Renal cortical epithelial cell (primary cell): ENCODE results near the gene PYY. TPM values are rescaled to one million over a fixed set of nuclear protein-coding genes. Genes with fewer than 3 reads are reported as not detected.
"Not testable (repeated sequence)": the region's sequence is repeated elsewhere in the genome, so short reads cannot be mapped to it uniquely, and the experiment has no call there.

Experiments used
- DNase-seq: peaks from one replicate; pipeline ENCODE4 v3.0.0-alpha.2; 2011; ENCODE audit warnings: low read depth
- total RNA-seq: library from RNA; depleted of rRNA; stranded (reverse); fragments of >200 nt; gene quantifications from 2 replicates; pipeline ENCODE4 v1.2.3, GENCODE V29; 2014

The PYY gene
- total RNA-seq, 1 donor from 2014 or later = not detected

DNA sequence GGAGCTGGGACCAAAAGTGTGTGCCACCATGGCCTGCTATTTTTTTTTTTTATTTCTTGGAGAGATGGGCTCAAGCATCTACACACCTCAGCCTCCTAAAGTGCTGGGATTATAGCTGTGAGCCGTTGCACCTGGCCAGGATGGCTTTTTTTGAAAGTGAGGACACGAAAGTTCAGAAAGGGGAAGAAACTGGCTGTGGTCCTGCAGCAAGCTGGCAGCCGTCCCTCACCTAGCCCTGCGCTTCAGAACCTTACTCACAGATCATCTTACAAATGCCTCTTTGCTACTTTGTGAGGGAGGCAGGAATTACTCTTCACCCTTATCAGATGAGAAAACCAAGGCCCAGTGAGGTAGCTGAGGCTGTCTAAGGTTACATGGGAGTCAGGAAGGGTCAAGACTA, 7.0 kb downstream of the PYY start:
- no peak for DNase-seq

DNA sequence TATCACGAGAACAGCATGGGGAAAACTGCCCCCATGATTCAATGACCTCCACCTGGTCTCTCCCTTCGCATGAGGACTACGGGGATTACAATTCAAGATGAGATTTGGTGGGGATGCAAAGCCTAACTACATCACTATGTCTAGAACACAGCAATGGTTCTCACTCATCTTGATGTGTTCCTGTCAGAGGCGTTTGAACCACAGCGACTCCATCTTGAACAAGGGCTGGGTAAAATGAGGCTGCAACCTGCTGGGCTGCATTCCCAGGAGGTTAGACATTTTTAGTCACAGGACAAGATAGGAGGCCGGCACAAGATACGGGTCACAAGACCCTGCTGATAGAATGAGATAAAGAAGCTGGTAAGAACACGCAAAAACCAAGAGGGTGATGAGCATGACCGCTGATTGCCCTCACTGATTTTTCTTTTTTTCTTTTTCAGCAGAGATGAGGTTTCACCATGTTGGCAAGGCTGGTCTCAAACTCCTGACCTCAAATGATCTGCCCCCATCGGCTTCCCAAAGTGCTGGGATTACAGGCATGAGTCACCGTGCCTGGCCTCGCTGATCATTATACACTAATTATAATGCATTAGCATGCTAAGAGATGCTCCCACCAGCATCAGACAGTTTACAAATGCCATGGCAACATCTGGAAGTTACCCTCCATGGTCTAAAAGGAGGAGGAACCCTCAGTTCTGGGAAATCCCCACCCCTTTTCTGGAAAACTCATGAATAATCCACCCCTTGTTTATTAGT, 8.5 kb downstream of the PYY start:
- DNase-seq = peak; percentile 18

DNA sequence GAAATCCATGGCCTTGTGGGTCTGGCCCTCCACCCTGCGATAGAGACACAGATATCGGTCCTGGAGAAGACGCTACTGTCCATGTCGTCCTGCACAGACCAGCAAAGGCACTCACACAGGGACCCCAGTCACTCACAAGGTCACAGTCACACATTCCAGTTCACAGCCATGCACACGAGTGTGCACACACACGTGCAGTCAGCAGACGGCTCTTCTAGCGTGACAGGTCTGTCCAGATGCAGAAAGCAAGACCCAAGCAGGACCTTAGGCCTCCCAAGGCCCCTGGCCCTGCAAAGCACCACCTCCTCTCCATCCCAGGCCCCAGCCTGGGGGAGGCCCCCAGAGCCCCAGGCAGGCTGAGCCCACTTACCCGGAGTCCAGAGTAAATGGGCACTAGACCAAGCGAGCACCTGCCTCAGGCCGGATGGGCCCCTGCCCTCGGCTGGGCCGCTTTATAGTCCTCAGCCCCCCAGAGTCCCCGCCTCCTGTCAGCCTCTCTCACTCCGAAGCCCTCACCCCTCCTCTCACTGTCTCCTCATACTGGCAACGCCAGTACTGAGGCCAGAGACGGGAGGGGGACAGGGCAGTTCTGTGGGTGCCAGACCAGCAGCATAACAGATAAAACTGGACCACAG, 11.6 kb downstream of the PYY start, which contains the start of gene PPY:
Gene PPY, minus strand, starts transcription at position 426 of the 635 bp plus-strand sequence. CDS start 822 bp downstream, outside the sequence.
- DNase-seq = no peak

DNA sequence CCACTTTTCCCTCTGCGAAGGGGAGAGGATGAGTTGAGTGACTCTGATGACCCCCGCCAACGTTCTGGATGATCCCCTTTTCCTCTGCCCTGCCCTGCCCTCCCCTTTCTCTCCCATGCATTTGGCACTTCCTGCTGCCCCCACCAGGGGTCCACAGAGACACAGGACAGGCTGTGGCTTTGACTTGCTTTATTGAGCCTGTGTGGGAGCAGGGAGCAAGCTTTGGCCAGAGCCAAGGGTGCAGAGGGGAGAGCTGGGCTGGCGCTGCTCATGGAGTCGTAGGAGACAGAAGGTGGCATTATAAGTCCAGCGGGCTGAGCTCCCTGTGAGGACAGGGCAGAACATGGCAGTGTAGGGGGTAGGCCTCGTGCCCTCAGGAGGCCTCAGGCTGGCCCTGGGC, 13.1 kb downstream of the PYY start:
- peak; percentile 14 for DNase-seq

DNA sequence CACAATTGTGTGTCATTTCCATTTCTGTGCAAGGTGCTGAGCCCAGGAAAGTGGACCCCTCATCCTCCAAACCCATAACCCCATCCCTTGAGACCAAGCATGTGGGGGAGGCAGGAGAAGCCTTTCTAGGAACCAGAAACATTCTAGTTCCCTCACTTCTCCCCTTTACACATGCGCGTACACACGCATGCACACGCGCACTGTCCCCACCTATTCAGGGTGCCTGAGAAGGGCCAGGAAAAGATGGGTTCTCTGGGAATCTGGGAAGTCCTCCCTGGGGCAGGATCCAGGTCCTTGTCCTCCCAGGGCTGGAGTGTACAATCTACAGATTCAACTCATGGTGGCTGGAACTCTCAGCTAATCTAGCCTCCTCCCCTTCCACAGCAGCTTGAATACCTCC, 13.9 kb downstream of the PYY start:
- no peak for DNase-seq

DNA sequence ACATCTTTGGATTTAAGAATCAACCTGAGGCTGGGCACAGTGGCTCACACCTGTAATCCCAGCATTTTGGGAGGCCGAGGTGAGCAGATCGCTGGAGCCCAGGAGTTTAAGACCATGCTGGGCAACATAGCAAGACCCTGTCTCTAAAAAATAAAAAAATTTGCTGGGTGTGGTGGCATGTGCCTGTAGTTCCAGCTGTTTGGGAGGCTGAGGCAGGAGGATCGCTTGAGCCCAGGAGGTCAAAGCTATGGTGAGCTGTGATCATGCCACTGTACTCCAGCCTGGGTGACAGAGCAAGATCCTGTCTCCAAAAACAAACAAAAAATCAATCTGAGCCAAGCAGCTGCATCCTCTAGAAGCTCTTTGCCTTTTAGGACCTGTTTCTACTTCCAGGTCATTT, 14.3 kb downstream of the PYY start:
- DNase-seq = not testable (repeated sequence)

DNA sequence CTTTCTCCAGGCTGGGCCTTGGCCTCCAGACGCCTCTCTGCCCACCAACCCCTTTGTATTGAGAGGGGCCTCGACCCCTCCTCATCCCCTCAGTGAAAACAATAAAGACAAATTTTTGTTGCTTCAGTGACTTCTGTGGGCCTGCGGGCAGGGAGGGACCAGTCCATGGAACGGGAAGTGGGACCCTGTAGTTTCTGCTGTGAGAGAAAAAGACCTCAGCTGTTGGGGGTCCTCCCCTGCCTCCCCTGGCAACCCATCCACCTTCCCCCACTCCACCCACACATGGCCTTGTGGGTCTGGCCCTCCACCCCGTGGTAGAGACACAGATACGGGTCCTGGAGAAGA, 14.9 kb downstream of the PYY start:
- no peak for DNase-seq

DNA sequence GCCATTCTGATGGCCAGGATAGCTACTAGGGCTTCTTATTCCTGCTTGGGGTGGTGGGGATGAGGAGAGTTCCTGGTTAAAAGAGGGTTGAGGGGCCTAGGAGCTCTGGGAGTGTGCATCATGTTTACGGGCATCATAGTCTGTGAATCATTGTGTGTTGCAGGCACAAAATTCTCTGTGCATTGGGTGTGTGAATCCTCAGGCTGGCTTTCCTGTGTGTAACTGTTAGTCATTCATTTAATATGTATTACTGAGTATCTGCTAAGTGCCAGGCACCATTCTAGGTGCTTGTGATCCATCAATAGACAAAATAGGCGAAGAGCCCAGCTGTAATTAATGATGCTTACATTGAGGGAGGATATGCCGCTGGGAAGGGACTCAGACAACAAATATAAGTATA, 17.3 kb downstream of the PYY start:
- DNase-seq = peak; percentile 44

DNA sequence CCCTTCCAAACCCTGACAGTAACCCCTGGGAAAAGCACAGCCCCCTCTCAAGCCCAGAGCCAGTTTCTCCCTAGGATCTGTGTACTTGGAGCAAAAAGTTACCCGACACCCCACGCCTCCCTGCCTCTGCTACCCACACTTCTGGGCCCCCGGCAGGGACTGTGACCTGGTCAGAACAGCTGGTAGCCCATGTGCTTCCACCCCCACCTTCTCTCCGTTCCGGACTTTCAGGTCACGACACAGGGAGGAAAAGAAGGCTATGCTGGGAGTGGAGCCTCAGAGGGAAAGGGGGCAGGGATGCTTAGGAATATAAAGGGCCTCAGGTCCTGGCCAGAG, 17.8 kb downstream of the PYY start:
- DNase-seq = peak; percentile 10

DNA sequence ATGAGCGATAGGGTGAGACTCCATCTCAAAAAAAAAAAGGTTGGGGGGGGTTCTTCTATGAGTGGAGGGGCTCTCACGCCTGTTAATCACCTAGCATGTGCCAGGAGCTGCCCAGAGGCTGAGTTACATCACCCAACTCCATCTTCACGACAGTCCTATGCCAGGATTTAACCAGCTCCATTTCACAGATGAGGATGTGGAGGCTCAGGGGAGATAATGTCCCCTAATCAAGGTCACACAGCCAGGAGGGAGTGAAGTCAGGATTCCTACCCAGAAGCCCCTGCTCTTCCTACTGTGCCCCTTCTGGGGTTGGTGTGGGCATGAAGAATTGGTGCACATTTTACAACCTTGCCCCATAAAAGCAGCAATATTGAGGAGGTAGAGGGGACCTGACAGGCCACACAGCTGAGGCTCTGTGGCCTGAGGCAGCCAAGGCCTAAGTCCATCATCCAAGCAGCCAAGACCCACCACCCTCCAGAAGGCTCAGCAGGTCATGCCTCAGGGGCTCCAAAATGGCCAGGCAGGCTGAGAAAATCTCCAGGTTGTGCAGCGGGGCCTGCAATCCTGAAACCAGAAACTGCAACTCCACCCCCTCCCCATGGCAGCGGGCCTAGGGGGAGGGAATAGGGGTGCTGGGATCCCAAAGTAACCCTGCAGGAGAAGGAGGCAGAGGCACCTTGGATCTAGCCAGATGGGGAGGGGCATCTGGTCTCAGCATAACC, 18.4 kb downstream of the PYY start:
- no peak for DNase-seq

DNA sequence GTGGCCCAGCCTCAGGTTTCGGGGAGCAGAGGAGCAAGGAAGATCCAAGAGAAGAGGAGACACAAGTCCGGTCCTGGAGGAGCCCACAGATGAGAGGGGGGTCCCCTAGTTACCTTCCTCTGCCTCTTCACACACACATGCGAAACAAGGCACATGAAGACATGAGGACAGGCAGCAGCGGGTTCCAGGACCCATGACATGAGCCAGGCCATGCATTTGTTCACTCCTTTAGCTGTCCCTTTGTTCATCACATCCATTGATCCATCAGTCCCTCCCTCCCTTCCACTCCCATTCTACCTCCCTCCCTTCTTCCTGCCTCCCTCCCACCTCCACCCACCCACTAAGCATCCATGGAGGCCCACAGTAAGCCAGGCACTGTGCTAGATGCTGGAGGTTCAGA, 20.8 kb downstream of the PYY start:
- DNase-seq = no peak

DNA sequence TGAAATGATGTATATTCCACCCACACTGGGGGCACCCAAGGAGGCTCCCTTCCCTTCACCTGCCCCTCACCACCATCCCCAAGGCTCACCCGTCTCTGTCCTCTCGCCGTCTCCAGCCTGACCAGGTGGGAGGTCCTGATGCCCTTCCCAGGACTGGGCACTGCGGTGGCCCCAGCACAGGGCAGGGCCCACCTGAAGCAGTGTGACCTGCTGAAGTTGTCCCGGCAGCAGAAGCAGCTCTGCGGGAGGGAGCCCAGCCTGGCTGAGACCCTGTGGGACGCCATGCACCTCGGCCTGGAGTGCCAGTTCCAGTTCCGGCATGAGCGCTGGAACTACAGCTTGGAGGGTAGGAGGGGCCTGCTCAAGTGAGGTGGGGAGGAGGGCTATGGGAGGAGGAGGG, 21.4 kb downstream of the PYY start:
- DNase-seq = no peak

DNA sequence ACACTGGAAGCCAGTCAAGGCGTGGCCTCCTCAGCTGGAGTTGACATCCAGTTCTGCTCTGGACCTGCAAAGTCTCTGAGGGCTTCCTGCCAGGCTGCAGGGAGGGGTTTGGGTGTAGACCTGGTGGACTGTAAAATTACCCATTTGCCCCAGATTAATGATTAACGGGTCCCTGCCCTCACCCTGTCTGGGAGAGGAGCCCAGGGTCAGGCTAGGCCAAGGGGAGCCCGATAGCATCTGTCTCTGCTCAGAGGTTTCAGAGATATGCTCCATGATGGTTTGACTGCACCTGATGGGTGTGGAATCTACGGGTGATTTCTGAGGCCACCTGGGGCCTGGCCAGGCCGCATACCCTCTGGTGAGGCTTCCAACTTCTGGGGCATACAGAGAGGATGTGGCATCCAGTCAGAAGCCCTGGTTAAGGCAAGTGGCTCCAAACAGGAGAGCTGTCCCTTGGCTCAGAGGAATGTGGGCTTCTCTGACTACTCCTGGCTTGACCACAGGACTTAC, 22.6 kb downstream of the PYY start:
- peak; percentile 73 for DNase-seq

DNA sequence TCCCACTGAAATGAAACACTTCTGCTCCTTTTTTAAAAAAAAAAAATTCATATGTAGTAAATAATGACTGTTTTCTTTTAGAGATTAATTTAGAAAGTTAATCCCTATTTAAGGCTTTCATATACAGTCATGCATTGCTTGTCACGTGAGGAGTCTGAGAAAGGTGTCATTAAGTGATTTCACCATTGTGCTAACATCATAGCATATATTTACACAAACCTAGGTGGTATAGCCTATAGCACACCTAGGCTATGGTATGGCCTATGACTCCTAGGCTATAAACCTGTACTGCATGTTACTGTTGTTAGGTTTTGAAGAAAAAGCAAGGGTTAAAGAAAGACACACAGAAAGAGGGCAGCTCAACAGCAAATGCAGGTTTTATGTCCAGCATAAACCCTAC, 25.1 kb downstream of the PYY start:
- no peak for DNase-seq

DNA sequence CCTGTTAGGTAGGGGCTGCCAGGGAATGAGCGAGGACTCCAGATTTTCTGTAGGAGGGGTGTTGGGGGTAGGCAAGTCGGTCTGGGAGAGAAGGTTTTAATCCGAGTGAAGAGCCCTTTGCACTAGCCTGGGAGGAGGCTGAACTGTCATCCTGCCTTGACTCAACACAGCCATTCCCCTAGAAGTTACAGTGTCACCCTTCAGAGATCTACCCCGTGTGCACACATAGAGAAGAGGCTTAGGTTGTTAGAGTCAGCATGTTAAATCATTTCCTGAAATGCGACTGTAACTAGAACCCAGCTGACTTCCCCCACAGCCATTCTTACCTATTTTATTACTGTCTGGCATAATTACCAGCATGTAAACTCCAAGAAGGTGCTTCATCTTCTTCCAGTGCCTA, 25.8 kb downstream of the PYY start:
- not testable (repeated sequence) for DNase-seq

DNA sequence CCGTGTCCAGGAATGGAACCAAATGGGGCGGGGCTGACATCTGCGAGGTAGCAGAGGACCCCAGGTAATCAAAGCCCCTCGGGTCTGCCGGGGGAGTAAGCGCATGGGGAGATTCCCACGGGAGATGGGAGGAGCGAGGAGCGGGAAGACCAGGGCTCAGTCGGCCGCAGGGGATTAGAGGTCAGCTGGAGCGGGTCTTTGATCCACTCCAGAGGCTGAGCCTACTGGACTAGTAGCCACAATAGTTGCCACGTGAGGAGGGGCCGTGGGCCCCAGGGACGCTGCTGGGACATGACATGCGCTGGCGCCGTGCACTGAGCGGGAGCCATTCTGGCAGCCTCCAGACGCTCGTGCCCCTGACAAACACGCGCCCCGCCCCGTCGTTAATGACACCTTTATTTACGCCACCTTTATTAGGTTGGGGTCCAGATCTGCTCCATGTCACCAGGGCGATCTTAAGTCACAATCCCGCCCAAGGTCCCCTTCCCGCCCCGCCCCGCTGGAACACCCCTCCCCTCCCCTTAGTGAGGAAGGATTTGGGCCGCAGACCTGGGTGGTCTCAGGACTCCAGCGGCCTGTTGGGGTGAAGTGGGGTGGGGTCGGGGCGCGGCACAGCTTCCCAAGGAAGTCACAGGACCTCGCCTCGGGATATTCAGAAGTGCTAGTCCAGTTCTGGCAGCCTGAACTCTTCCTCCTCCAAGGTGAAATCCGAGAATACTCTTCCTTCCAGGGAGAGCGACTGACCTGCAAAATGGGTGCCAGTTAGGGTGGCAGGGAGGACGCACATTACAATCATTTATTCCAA, 26.5 kb downstream of the PYY start:
- no peak for DNase-seq

DNA sequence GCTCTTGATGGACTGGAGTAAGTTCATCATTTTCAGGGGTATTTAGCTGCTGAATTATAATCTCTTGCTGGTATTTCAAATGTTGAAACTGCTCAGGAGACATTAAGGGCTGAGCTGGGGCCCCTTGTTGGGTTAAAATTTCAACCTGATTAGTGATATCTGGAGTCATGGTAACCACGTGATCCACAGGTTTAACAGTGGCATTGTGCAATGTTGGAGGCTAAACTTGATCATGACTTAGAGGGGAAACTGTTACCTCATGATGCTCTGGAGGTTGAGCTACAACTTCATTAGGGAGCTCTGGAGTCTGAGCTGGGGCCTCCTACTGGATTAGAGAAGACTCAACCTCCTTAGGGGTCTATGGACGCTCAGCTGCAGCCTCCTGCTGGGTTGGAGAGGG, 29.2 kb downstream of the PYY start:
- DNase-seq = peak; percentile 31

DNA sequence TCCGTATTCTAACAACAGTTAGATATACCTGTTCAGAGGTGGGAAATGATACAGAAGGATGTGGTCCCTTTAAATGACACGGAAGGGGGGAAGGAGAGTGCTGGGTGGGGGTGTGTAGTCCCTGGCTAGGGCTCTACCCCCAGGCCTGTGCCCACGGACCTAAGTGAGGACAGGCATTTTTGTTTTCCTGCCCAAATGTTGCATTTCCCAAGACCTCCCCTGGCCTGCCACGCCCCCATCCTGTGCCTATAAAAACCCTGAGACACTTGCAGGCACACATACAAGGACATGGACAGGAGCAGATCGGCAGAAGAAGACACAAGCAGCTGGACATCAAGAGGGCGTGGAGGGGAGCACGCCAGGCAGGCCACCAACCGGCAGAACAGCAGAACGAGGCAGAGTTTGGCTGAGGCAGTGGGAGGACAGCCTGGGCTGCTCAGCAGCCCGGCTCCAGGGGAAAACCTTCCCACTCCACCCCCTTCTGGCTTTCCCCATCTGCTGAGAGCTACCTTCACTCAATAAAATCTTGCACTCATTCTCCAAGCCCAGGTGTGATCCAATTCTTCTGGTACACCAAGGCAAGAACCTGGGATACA, 33.1 kb downstream of the PYY start:
- no peak for DNase-seq

DNA sequence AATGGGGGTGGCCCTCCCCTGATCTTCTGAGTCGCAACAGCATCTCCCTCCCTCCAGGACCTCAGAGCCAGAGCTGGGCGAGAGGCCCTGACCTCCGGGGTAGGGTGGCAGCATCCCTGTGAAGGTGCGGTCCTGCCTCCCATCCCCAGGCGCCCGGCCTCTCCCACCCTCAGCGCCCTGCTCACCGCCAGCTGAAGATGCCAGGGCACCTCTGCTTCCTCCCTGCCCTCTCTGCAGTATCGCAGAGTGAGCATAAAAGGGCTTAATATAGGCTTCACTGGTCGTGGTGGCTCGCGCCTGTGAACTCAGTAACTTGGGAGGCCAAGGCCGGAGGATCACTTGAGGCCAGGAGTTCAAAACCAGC, 35.7 kb downstream of the PYY start:
- no peak for DNase-seq

DNA sequence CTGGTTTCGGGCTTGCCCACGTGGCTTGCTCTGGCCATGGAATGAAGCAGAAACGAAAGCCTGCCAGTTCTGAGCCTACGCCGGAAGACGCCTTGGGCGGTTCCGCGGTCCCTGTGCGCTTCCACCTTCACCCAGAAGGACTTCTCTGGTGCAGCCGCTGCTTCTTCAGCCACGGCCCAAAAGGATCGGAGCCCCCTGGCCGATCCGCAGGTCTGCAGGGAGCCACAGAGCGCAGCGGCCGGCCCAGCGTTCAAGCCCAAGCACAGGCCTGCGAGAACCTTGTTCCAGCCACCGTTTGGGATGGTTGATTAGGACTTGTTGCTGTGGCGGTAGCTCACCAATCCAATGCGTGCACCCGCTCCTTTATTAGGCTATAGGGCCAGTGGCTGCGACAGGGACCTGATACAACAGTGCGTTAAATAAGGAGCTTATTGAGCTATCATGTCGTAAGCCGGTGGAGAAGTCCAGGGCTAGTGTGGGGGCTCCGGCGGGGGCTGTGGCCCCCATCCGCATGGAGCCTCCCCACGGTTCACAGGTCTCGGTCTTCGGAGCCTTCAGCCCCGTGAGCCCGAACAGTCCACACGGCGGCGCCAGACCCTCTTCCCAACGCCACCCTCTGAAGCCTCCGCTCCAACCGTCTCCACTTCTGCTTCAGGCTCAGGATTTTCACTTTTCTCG, 36.3 kb downstream of the PYY start:
- DNase-seq = no peak

DNA sequence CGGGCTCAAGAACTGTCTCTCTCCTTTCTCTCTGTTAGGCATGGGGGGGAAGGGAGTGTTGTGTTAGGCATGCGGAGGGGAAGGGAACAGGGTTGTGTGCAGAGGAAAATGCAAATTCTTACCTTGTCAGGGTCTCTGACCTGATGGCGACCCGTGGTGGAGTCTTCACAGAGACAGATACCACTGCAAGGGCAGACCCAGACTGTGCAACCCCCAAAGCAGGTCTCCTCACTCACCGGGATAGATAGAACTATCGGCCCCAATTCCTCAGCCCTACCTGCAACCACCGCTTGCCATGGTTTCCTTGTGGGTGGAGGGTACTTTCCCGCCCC, 36.8 kb downstream of the PYY start:
- DNase-seq = no peak
